SIG-M5 (cell line): ENCODE results near the gene ALPG.

Experiments
- DNase-seq: peaks from one replicate; lab custom pipeline; 2025; lab: John Stamatoyannopoulos, UW

The ALPG gene

GRCh38 chr2:232458051-232458660 lies 51.5 kb downstream of the ALPG start:
- DNase-seq: no peak

GRCh38 chr2:232458661-232459418 lies 52.2 kb downstream of the ALPG start:
- DNase-seq: no peak

DNA sequence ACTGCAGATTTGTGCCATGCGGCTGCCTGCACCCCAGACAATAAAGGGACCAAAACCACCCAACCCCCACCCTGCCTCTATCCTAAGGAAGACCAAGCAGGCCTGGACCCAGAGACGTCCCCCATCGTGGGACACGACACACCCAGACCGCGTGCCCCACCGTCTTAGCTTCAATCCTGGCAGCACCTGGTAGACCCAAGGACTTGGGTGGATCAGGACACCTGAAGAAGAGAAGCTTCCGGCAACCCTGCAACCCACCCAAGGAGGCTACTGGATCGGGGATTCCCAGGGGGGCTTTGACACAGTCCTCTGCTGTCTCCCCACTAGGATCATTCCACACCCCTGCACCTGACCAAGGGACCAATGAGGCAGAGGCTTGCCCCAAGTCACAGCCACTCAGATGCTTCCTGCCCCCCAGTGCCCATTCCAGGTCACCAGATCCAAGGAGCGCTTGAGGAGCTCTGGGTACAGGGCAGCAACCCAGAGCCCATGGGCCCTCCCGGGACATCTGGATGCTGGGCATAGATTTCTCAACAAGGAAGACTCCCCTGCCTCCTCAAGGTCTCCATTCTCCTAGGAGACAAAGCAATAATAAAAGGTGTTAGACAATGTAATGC lies 52.9 kb downstream of the ALPG start:
- DNase-seq: no peak

GRCh38 chr2:232460171-232460570 lies 53.5 kb downstream of the ALPG start:
- DNase-seq: no peak
